NCI-H2227 treated with DMSO at 0.1 percent for 48 hours (cell line): ENCODE data around the gene SEC61A1.

Experiments
- DNase-seq: peaks from one replicate; lab custom pipeline; 2025; lab: John Stamatoyannopoulos, UW

SEC61A1 gene

GRCh38 chr3:128060473-128061381 is 8.5 kb downstream of the SEC61A1 start:
- no peak for DNase-seq

DNA sequence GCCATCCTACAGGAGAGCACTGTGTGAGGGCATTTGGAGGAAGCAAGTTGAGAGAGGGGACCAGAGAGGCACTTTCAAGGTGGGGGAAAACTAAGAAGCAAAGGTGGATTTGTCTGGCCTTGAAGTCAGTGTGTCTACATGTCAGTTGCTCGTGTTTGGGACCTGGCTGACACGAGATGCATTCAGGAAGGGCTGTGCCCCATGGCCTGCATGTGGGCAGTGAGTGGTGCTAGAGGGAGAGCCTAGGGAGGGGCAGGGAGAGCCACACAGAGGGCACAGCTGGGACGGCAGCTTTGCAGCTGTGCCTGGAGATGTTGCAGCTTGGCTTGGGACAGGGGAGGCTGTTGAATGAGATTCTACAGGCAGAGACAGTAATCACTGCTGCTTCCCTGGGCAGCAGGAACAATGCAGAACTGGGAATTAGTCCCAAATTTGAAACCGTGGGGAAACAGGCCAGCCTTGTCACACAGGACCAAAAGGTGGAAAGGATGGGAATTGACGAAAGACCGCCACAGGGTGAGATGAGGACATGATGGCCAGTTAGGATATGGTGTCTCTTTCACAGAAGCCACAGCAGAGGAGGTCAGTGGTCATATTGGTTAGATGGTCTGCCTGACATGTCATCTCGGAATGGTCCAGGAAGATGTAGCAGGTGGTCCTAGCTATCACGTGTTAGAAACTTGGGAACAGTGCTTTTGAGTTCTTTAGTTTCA is 10.0 kb downstream of the SEC61A1 start:
- no peak for DNase-seq

GRCh38 chr3:128063865-128064264 is 11.6 kb downstream of the SEC61A1 start:
- DNase-seq: no peak

DNA sequence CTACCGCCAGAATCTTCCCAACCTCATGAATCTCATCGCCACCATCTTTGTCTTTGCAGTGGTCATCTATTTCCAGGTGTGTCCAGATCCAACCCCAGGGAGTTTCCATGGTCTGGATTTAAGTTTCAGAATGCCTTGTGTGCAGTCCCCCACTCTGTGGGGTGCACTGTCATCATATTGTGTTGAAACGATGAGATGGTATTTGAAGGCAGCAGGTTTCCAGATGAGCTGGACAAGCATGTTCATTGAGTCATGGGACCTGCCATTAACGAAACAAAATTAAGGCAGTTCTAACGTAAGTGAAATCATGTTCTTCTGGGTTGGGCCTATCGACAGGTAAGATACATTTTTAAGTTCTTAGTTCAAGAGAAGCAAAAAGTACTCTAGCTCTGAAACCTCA is 12.7 kb downstream of the SEC61A1 start:
- DNase-seq: no peak

- DNase-seq: no peak
Observed at GRCh38 chr3:128066114-128066513, 13.9 kb downstream of the SEC61A1 start.

DNA sequence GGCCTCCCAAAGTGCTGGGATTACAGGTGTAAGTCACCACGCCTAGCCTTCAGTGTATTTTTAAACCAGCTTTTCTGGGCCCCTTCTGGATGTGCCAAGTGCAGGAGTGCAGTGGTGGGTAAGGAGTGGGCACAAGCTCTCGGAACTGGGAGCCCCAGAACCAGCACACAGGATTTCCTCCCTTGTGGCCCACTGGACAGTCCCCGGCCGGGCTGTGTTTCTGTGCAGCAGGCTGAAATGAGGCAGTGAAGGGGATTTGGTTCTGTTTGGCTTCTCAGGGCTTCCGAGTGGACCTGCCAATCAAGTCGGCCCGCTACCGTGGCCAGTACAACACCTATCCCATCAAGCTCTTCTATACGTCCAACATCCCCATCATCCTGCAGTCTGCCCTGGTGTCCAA is 14.4 kb downstream of the SEC61A1 start:
- no peak for DNase-seq

DNA sequence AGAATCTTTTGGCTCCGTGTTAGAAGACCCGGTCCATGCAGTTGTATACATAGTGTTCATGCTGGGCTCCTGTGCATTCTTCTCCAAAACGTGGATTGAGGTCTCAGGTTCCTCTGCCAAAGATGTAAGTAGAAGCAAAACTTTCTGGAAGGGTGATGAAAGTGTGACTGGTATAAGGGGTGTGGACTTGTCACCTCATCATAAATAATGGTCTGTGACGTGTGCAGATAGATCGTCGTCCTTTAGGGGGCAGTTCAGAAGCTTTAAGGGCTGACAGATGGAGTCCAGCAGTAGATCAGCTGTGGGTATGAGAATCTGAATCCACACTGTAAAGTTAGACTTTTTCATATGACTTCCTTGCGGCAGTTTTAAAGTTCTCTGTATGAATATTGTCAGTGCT is 15.3 kb downstream of the SEC61A1 start:
- DNase-seq: no peak

- no peak for DNase-seq
Observed at GRCh38 chr3:128068156-128068620, 16.0 kb downstream of the SEC61A1 start.

- no peak for DNase-seq
Observed at GRCh38 chr3:128069271-128069670, 17.0 kb downstream of the SEC61A1 start.

GRCh38 chr3:128070898-128071591 is 18.8 kb downstream of the SEC61A1 start:
- no peak for DNase-seq

GRCh38 chr3:128071771-128072453 is 19.7 kb downstream of the SEC61A1 start:
- DNase-seq: no peak

GRCh38 chr3:128072454-128073184 is 20.4 kb downstream of the SEC61A1 start:
- DNase-seq: no peak

- no peak for DNase-seq
Observed at GRCh38 chr3:128073185-128073725, 21.0 kb downstream of the SEC61A1 start.

DNA sequence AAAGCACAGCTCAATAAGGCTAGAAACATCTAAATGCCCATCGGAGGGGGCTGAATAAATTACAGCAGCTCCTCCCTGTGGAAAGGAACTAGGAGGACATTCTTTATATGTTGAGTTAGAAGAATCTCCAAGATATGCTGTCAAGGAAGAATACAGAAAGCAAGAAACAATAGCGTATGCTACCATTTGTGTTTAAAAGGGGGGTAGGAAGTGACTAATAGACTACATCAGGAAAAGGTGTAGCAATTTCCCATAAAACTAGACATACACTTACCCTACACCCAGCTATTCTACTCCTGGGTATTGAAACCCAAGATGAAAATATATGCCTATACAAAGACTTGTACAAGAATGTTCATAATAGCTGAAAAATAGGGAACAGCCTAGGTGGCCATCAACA is 21.6 kb downstream of the SEC61A1 start:
- DNase-seq: no peak

- no peak for DNase-seq
Observed at GRCh38 chr3:128074851-128075521, 22.7 kb downstream of the SEC61A1 start.

DNA sequence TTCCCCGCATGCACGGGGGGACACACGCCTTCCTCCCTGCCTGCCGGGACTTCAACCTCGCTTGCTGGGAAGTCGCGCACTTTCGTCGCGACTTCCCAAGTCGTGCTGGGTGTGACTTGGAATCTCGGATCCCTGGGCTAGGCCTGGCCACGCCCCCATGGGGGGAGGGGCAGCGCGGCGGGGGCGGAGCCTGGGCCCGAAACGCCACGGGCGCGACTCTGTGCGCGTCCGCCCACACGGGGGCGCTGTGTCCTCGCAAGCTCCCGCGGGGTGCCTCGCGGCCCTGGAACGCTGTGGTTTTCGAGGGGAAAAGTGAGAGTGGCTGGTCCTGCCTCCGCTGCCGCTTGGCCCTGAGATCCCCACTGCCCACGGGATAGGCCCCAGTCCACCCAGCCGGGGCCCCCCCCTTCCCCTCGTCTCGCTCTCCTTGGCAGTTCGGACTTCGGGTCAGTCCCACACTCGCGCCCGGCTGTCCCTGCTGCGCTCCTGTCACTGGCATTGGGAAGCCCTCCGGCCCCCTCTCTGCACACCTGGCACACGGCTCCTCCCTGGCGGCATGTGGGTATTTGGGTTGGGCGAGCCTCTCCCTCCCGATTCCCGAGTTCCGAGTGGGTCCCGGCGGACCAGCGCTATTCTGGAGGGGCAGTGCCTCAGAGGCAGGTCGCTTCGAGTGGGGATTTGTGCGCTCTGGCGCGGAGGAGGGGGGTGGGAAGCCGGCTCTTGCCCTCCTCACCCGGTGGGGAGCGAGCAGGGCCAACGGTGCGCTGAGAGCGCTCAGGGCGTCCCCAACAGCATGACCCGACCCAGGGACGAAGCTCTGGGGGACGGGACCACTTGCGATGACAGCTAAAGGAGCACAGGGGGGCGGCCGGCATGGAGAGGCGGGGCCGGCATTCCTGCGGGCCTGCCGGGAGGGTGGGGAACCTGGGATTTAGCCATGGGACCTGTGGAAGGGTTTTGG is 23.6 kb downstream of the SEC61A1 start:
- DNase-seq: no peak

DNA sequence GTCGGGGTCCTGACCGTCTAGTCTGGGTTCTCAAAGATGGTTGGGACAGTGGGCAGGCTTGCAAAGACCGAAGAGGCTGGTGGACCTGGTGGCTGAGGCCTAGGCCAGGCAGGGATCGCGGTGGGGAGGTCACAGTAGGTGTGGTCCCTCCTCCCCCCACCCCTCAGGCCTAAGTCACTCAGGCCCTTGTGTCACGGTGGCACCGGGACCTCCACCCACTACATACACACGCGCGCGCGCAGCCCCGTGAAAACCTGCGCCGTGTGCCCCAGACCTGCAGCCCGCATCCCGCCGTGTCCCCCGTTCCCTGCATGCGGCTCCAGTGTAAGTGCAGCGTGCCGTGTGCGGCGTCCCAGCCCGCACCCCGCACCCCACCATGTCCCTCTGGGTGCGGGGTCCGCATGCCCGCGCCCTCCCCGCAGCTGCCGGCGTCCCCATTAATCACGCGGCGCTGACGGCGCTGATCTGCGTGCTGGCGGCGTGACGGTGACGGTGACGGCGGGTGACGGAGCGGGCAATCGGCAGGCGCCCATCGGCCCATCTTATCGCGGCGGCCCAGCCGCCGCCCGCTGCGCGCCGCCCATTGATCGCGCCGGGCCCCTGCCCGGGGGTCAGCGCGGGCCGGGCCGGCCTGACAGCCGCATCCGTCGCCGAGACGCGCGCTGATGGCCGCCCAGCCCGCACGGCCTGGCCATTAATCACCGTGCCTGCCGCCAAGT is 24.4 kb downstream of the SEC61A1 start:
- no peak for DNase-seq

DNA sequence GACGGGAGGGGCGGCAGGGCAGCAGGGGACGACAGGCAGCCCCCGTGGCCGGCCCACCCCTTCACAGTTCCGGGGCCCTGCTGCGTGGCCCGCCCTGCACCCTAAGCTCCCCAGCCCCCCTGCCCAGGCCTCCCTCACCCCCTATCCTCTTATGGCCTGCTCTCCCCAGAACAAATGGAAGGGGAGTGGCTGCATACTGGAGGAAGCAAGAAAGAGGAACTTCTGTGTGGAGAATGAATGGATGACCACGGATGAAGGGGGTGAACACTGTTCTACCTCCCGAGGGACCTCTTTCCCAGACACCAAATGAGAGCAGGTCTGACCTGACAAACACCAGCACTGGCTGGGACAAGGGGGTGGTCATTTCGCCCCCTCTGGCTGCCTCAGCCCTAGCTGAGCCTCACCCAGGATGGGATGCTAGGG is 25.0 kb downstream of the SEC61A1 start:
- no peak for DNase-seq

- no peak for DNase-seq
Observed at GRCh38 chr3:128077665-128078064, 25.4 kb downstream of the SEC61A1 start.
